Loucy (cell line): ENCODE results near the gene TTBK2.

Experiments
- CTCF ChIP-seq: fragments of 200-600 bp; sonication (generic); conservative IDR thresholded peaks from 2 replicates; pipeline ENCODE4 v1.5.1; 2014; ENCODE audit warnings: mild to moderate bottlenecking, antibody characterized with exemption, low read length
- EZH2phosphoT487 ChIP-seq: fragments of 200-600 bp; IDR thresholded peaks from 2 replicates; pipeline ENCODE4 v1.6.1; 2018; ENCODE audit warnings: antibody characterized with exemption, mild to moderate bottlenecking, moderate library complexity, borderline replicate concordance

GRCh38 chr15:42728972-42729371, 191.6 kb downstream of the TTBK2 start:
- TF ChIP-seq CTCF = no peak
- no peak for TF ChIP-seq EZH2phosphoT487
